ENCODE data around the gene TBX3.

TBX3 gene

GRCh38 chr12:114627393-114627792 is 56.6 kb downstream of the TBX3 start:
- no peak for DNase-seq (ENCODE audit: low spot score)

- DNase-seq (ENCODE audit: low spot score), result peak; percentile 53
Observed at GRCh38 chr12:114625294-114625851, 58.6 kb downstream of the TBX3 start.

- no peak for DNase-seq (ENCODE audit: low spot score)
Observed at GRCh38 chr12:114623737-114624136, 60.2 kb downstream of the TBX3 start.

Small RNA genes within 50 kb of the gene (small RNA-seq; reads per million reads assigned to genes)
- gene RF00019, result 0 reads per million in 2 experiments

All from SK-N-DZ (cell line).